SJSA1 (cell line): ENCODE results near the gene SCCPDH. TPM values are rescaled to one million over a fixed set of nuclear protein-coding genes. Genes with fewer than 3 reads are reported as not detected.
A peak's percentile ranks its signal among the peaks of the same experiment; 100 is the strongest.
"Not testable (repeated sequence)": the region's sequence is repeated elsewhere in the genome, so short reads cannot be mapped to it uniquely, and the experiment has no call there.

Experiments
- DNase-seq, 2 experiments: peaks; one replicate each; pipeline ENCODE4 v3.0.0-alpha.2; 2015 to 2020; ENCODE audit warnings: low spot score in 2 of 2, low read depth in 1 of 2
- H3K27ac ChIP-seq: fragments of 250-450 bp; sonication (Bioruptor Pico); 2 replicates; pipeline ENCODE4 v1.5.1; 2020; ENCODE audit warnings: mild to moderate bottlenecking, moderate library complexity
- H3K27me3 ChIP-seq: fragments of 250-450 bp; sonication (Bioruptor Pico); replicated peaks from 2 replicates; pipeline ENCODE4 v1.5.1; 2020; ENCODE audit warnings: mild to moderate bottlenecking, moderate library complexity
- H3K36me3 ChIP-seq: fragments of 250-450 bp; sonication (Bioruptor Pico); 2 replicates; pipeline ENCODE4 v1.5.1; 2020; ENCODE audit warnings: mild to moderate bottlenecking
- H3K4me1 ChIP-seq: fragments of 250-450 bp; sonication (Bioruptor Pico); replicated peaks from 2 replicates; pipeline ENCODE4 v1.6.1; 2021; ENCODE audit warnings: mild to moderate bottlenecking
- H3K4me3 ChIP-seq: fragments of 250-450 bp; sonication (Bioruptor Pico); 2 replicates; pipeline ENCODE4 v1.5.1; 2020; ENCODE audit warnings: mild to moderate bottlenecking
- H3K9me3 ChIP-seq: fragments of 250-450 bp; sonication (Bioruptor Pico); replicated peaks from 2 replicates; pipeline ENCODE4 v1.5.1; 2020; ENCODE audit warnings: mild to moderate bottlenecking
- total RNA-seq: library from RNA; depleted of rRNA; stranded (reverse); fragments of >200 nt; shearing (Covaris generic); gene quantifications from 2 replicates; pipeline ENCODE4 v1.2.3, GENCODE V29; 2014

The SCCPDH gene
- total RNA-seq, 1 experiment from 2014 or later = 45.5 TPM

DNA sequence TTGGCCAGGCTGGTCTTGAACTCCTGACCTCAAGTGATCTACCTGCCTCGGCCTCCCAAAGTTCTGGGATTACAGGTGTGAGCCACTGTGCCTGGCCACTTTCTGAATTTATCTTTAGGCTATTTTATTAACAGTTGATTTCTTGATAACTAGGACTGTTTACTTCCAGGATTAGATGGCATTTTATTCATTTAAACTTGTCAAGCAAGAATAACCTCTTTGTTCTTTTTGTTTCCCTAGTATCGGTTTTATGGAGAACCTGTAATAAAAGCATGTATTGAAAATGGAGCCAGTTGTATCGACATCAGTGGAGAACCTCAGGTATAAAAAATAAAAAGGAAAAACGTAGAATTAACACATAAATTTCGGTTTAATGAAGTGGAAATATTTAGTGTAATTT is 11.5 kb downstream of the SCCPDH start:
- no peaks in the 10 kb centered on the region for H3K4me1 ChIP-seq
- H3K4me3 ChIP-seq = no peak overlapping the region
- no peak overlapping the region for H3K27ac ChIP-seq
- H3K27me3 ChIP-seq = no peaks in the 10 kb centered on the region
- no peak for DNase-seq
- H3K9me3 ChIP-seq = no peaks in the 10 kb centered on the region; the same call in 1 of the 2 replicates
- peaks cover 57% of the 10 kb centered on the region for H3K36me3 ChIP-seq

GRCh38 chr1:246742396-246742795 is 18.2 kb downstream of the SCCPDH start:
- Histone ChIP-seq H3K27ac (no peak overlapping the region), H3K9me3 (no peaks in the 10 kb centered on the region), H3K4me3 (no peak overlapping the region), H3K4me1 (no peaks in the 10 kb centered on the region), H3K36me3 (peaks cover 25% of the 10 kb centered on the region), H3K27me3 (no peaks in the 10 kb centered on the region)
- no peak for DNase-seq

DNA sequence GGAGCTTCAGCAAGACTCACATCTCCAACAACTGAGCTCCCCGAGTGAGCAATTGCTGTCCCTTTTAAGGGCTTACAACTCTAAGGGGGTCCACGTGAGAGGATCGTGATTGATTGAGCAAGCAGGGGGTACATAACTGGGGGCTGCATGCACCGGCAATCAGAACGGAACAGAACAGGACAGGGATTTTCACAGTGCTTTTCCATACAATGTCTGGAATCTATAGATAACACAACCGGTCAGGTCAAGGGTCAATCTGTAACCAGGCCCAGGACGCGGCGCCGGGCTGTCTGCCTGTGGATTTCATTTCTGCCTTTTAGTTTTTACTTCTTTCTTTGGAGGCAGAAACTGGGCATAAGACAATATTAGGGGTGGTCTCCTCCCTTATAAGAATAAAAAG is 21.9 kb downstream of the SCCPDH start:
- H3K27ac ChIP-seq, H3K27me3 ChIP-seq, H3K4me3 ChIP-seq, H3K4me1 ChIP-seq, H3K9me3 ChIP-seq, DNase-seq: not testable (repeated sequence)
- peaks cover 15% of the 10 kb centered on the region for H3K36me3 ChIP-seq

- Histone ChIP-seq H3K27me3 (no peaks in the 10 kb centered on the region), H3K9me3 (no peaks in the 10 kb centered on the region), H3K36me3 (peaks cover 11% of the 10 kb centered on the region), H3K4me3 (no peak overlapping the region), H3K4me1 (peaks cover 8% of the 10 kb centered on the region), H3K27ac (no peak overlapping the region)
- DNase-seq = no peak
Observed at GRCh38 chr1:246748006-246748405, 23.8 kb downstream of the SCCPDH start.

DNA sequence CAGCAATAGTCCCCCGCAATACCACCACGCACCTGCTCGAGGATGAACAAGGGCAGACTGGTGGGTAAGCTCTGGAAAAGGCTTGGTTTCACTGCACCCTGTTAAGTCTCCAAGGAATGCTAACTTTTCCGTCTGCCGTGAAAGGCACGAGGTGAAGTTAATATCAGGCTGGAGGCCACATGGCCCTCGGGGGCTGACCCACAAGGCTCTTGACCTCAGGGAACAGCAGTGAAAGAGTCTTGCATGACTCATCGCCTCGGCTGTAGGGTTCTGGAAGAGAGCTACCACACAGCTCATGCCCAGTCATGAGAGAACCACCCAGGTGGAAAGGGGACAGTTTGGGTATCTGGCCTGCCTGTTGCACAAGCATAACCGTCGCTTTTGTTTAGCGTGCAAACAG is 24.7 kb downstream of the SCCPDH start:
- H3K4me3 ChIP-seq = no peak overlapping the region
- peak; percentile 28 to 72 for DNase-seq
- peak overlapping the region; percentile 13; the same call in 1 of the 2 replicates for H3K27ac ChIP-seq
- peaks cover 9% of the 10 kb centered on the region for H3K36me3 ChIP-seq
- H3K27me3 ChIP-seq = no peaks in the 10 kb centered on the region
- peaks cover 8% of the 10 kb centered on the region for H3K4me1 ChIP-seq
- no peaks in the 10 kb centered on the region for H3K9me3 ChIP-seq

- H3K4me1 ChIP-seq = peaks cover 8% of the 10 kb centered on the region
- H3K27me3 ChIP-seq = no peaks in the 10 kb centered on the region
- no peaks in the 10 kb centered on the region for H3K9me3 ChIP-seq
- no peak overlapping the region for H3K27ac ChIP-seq
- H3K36me3 ChIP-seq = peaks cover 4% of the 10 kb centered on the region; the same call in 1 of the 2 replicates
- no peak for DNase-seq
- H3K4me3 ChIP-seq = no peak overlapping the region
Observed at GRCh38 chr1:246750752-246751151, 26.5 kb downstream of the SCCPDH start.

GRCh38 chr1:246753670-246754535 is 29.7 kb downstream of the SCCPDH start:
- H3K4me1 ChIP-seq = peaks cover 4% of the 10 kb centered on the region
- H3K27me3 ChIP-seq = no peaks in the 10 kb centered on the region
- no peaks in the 10 kb centered on the region for H3K9me3 ChIP-seq
- peak; percentile 61 to 67 for DNase-seq
- H3K4me3 ChIP-seq = no peak overlapping the region
- H3K36me3 ChIP-seq = peaks cover 2% of the 10 kb centered on the region; the same call in 1 of the 2 replicates
- no peak overlapping the region for H3K27ac ChIP-seq

- no peak overlapping the region for H3K4me3 ChIP-seq
- peaks cover 9% of the 10 kb centered on the region for H3K36me3 ChIP-seq
- no peaks in the 10 kb centered on the region for H3K9me3 ChIP-seq
- H3K4me1 ChIP-seq = no peaks in the 10 kb centered on the region; the same call in 1 of the 2 replicates
- H3K27me3 ChIP-seq = no peaks in the 10 kb centered on the region
- H3K27ac ChIP-seq = no peak overlapping the region
- no peak for DNase-seq
Observed at GRCh38 chr1:246755419-246755818, 31.2 kb downstream of the SCCPDH start.

- Histone ChIP-seq H3K9me3 (no peaks in the 10 kb centered on the region), H3K36me3 (peaks cover 34% of the 10 kb centered on the region), H3K4me3 (no peak overlapping the region), H3K4me1 (no peaks in the 10 kb centered on the region), H3K27me3 (no peaks in the 10 kb centered on the region), H3K27ac (no peak overlapping the region)
- DNase-seq = no peak
Observed at GRCh38 chr1:246760422-246761347, 36.5 kb downstream of the SCCPDH start.

DNA sequence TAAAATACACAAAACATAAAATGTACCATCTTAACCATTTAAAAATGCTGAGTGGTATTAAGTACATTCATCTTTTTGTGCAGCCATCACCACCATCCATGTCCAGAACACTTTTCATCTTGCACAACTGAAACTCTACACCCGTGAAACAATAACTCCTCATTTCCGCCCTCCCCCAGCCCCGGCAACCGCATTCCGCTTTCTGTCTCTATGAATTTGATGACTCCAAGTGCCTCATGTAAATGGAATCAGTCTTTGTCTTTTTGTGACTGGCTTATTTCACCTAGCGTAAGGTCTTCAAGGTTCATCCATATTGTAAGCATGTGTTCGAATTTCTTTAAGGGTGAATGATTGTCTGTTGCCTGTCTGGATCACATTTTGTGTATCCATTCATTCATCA is 37.2 kb downstream of the SCCPDH start:
- DNase-seq = no peak
- H3K27me3 ChIP-seq = no peaks in the 10 kb centered on the region
- H3K9me3 ChIP-seq = no peaks in the 10 kb centered on the region
- peaks cover 34% of the 10 kb centered on the region for H3K36me3 ChIP-seq
- H3K4me3 ChIP-seq = no peak overlapping the region
- no peaks in the 10 kb centered on the region for H3K4me1 ChIP-seq
- H3K27ac ChIP-seq = no peak overlapping the region

DNA sequence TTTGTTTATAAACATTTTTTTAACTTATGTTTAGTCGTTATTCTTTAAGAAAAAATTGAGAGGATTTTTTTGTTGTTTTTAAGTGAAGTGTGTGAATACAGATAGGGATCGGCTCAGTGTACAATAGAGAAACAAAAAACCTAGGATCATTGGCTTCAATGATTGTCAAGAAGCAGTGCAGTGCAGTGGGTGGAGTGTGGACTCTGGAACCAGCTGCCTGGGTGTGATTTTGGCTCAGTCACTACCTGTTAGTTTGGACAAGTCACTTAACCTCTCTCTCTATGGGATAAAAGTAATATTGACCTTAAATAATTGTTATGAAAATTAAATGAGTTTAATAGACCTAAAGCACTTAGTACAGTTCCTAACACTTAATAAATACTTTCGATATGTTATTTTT is 41.3 kb downstream of the SCCPDH start:
- H3K4me1 ChIP-seq = no peaks in the 10 kb centered on the region
- H3K36me3 ChIP-seq = peaks cover 38% of the 10 kb centered on the region
- no peak overlapping the region for H3K4me3 ChIP-seq
- DNase-seq = no peak
- no peaks in the 10 kb centered on the region for H3K27me3 ChIP-seq
- H3K9me3 ChIP-seq = no peaks in the 10 kb centered on the region
- no peak overlapping the region for H3K27ac ChIP-seq

- Histone ChIP-seq H3K4me1 (no peaks in the 10 kb centered on the region), H3K4me3 (no peak overlapping the region), H3K27me3 (no peaks in the 10 kb centered on the region), H3K9me3 (no peaks in the 10 kb centered on the region; the same call in 1 of the 2 replicates), H3K36me3 (peaks cover 30% of the 10 kb centered on the region), H3K27ac (no peak overlapping the region)
- no peak for DNase-seq
Observed at GRCh38 chr1:246768403-246769020, 44.3 kb downstream of the SCCPDH start.

DNA sequence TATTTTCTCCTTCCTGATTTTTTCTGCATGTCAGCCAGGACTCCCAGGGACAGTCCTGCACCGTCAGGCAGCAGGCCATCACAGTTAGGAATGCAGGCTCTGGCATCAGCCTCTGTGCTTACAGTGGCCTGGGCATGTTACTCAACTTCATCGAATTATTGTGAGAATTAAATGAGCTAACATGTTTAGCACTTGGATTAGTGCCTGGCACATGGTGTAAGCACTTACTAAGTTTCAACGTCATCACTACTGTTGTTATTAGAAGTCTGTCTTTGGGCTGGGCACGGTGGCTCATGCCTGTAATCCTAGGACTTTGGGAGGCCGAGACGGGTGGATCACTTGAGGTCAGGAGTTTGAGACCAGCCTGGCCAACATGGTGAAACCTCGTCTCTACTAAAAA is 45.1 kb downstream of the SCCPDH start:
- Histone ChIP-seq H3K9me3 (no peaks in the 10 kb centered on the region; the same call in 1 of the 2 replicates), H3K4me1 (no peaks in the 10 kb centered on the region), H3K27ac (no peak overlapping the region), H3K4me3 (no peak overlapping the region), H3K27me3 (no peaks in the 10 kb centered on the region), H3K36me3 (peaks cover 22% of the 10 kb centered on the region)
- DNase-seq = no peak
